H1 (cell line): ENCODE results near the gene CDC42SE2. TPM values are rescaled to one million over a fixed set of nuclear protein-coding genes. Genes with fewer than 3 reads are reported as not detected.

Experiments used
- CTCF ChIA-PET: fragments of 300-600 bp; sonication (Branson Sonifier 250); formaldehyde crosslinking; loops from one replicate; lab custom pipeline; 2021; ENCODE audit not compliant: partially characterized antibody; lab: Charles Lee
- POLR2A ChIA-PET: fragments of 300-600 bp; sonication (Branson Sonifier 250); formaldehyde crosslinking; loops from one replicate; lab custom pipeline; 2021; ENCODE audit warnings: inconsistent platforms; ENCODE audit not compliant: partially characterized antibody; lab: Charles Lee
- DNase-seq, 2 experiments: peaks; one replicate each; pipeline versions ENCODE4 v3.0.0 to v3.0.0-alpha.2; 2010 to 2022; ENCODE audit warnings: low spot score in 2 of 2, low read depth in 1 of 2, mixed read lengths in 1 of 2
- FAIRE-seq: peaks from 2 replicates; lab custom pipeline; 2011; peaks lifted over from hg19 to GRCh38; lab: Jason Lieb, UNC
- H2AFZ ChIP-seq: 2 replicates; pipeline ENCODE4 v1.8.1; 2012; ENCODE audit warnings: low read length, inconsistent platforms
- H2AK5ac ChIP-seq: 2 replicates; pipeline ENCODE4 v1.6.1; 2013; ENCODE audit warnings: low read depth, low read length
- H2BK120ac ChIP-seq: replicated peaks from 2 replicates; pipeline ENCODE3; 2013; ENCODE audit warnings: low read depth, low read length, inconsistent platforms
- H2BK12ac ChIP-seq: 2 replicates; pipeline ENCODE4 v1.6.1; 2013; ENCODE audit warnings: low read depth, low read length
- H2BK15ac ChIP-seq: 2 replicates; pipeline ENCODE4 v1.6.1; 2013; ENCODE audit warnings: low read length
- H2BK20ac ChIP-seq: 2 replicates; pipeline ENCODE4 v1.6.1; 2013; ENCODE audit warnings: low read length
- H2BK5ac ChIP-seq: 2 replicates; pipeline ENCODE4 v1.6.1; 2013; ENCODE audit warnings: low read depth, low read length
- H3K14ac ChIP-seq: 2 replicates; pipeline ENCODE4 v1.6.1; 2013; ENCODE audit warnings: inconsistent platforms; ENCODE audit not compliant: insufficient read length
- H3K18ac ChIP-seq: 2 replicates; pipeline ENCODE4 v1.6.1; 2013; ENCODE audit warnings: low read length; ENCODE audit errors: extremely low read depth
- H3K23ac ChIP-seq: 2 replicates; pipeline ENCODE4 v1.6.1; 2013; ENCODE audit warnings: inconsistent platforms; ENCODE audit not compliant: insufficient read length
- H3K23me2 ChIP-seq: 2 replicates; pipeline ENCODE4 v1.6.1; 2013; ENCODE audit warnings: low read depth, low read length
- H3K27ac ChIP-seq: 2 replicates; pipeline ENCODE4 v1.6.1; 2011; ENCODE audit warnings: low read depth, low read length, inconsistent platforms
- H3K27me3 ChIP-seq, 4 experiments: replicated peaks in 1 of 4; 1 replicate in 1 of 4; 2 replicates in 3 of 4; pipeline versions ENCODE4 v1.6.1 to v1.8.1; 2011 to 2013; ENCODE audit warnings: low read length in 3 of 4, mild to moderate bottlenecking in 3 of 4, inconsistent platforms in 2 of 4, mixed read lengths in 2 of 4, moderate library complexity in 1 of 4; ENCODE audit not compliant: control insufficient read depth in 3 of 4, insufficient read depth in 3 of 4; ENCODE audit errors: extremely low read depth in 1 of 4
- H3K36me3 ChIP-seq, 4 experiments: 2 replicates each; pipeline versions ENCODE4 v1.6.1 to v1.8.1; 2011 to 2013; ENCODE audit warnings: mild to moderate bottlenecking in 4 of 4, low read length in 3 of 4, moderate library complexity in 2 of 4, control low read depth in 1 of 4, inconsistent platforms in 1 of 4; ENCODE audit not compliant: insufficient read depth in 4 of 4, control insufficient read depth in 2 of 4
- H3K4ac ChIP-seq: replicated peaks from 2 replicates; pipeline ENCODE3; 2013; ENCODE audit warnings: low read length, low read depth, mixed read lengths, inconsistent platforms; ENCODE audit not compliant: insufficient read length
- H3K4me1 ChIP-seq, 4 experiments: replicated peaks in 1 of 4; 1 replicate in 1 of 4; 2 replicates in 3 of 4; pipeline versions ENCODE4 v1.6.1 to v1.8.1; 2011 to 2013; ENCODE audit warnings: low read length in 3 of 4, inconsistent platforms in 2 of 4, mixed read lengths in 1 of 4; ENCODE audit not compliant: insufficient read depth in 4 of 4, control insufficient read depth in 3 of 4
- H3K4me2 ChIP-seq, 2 experiments: 2 replicates each; pipeline versions ENCODE4 v1.6.1 to v1.8.1; 2011 to 2013; ENCODE audit warnings: low read depth in 2 of 2, low read length in 2 of 2, control low read depth in 1 of 2, inconsistent platforms in 1 of 2, mild to moderate bottlenecking in 1 of 2; ENCODE audit not compliant: insufficient read depth in 1 of 2
- H3K4me3 ChIP-seq, 4 experiments: fragments of 200-600, 300-600 bp in 1 of 4; sonication (generic), shearing (Covaris generic), sonication (Bioruptor Twin) in 1 of 4; 2 replicates each; pipeline versions ENCODE4 v1.5.1 to v1.8.1; 2011 to 2016; ENCODE audit warnings: low read length in 4 of 4, low read depth in 3 of 4, control low read depth in 2 of 4, inconsistent platforms in 2 of 4, mild to moderate bottlenecking in 2 of 4, mixed read lengths in 1 of 4, moderate library complexity in 1 of 4; ENCODE audit not compliant: insufficient read depth in 2 of 4; ENCODE audit errors: extremely low read depth in 1 of 4
- H3K56ac ChIP-seq: replicated peaks from 2 replicates; pipeline ENCODE3; 2013; ENCODE audit warnings: low read depth, mild to moderate bottlenecking, mixed read lengths, low read length, inconsistent platforms; ENCODE audit not compliant: insufficient read length
- H3K79me1 ChIP-seq: 2 replicates; pipeline ENCODE4 v1.6.1; 2013; ENCODE audit warnings: low read depth, low read length, control low read depth
- H3K79me2 ChIP-seq, 2 experiments: 2 replicates each; pipeline versions ENCODE4 v1.6.1 to v1.8.1; 2012 to 2013; ENCODE audit warnings: low read length in 2 of 2, mild to moderate bottlenecking in 2 of 2, inconsistent platforms in 1 of 2; ENCODE audit not compliant: insufficient read depth in 2 of 2, control insufficient read depth in 1 of 2
- H3K9ac ChIP-seq, 4 experiments: replicated peaks in 1 of 4; 1 replicate in 1 of 4; 2 replicates in 3 of 4; pipeline versions ENCODE4 v1.6.1 to v1.8.1; 2011 to 2013; ENCODE audit warnings: low read depth in 3 of 4, low read length in 3 of 4, control low read depth in 2 of 4, mild to moderate bottlenecking in 2 of 4, moderate library complexity in 2 of 4, inconsistent platforms in 1 of 4; ENCODE audit errors: extremely low read depth in 1 of 4
- H3K9me3 ChIP-seq, 2 experiments: 2 replicates each; pipeline versions ENCODE4 v1.6.1 to v1.8.1; 2012 to 2013; ENCODE audit warnings: mild to moderate bottlenecking in 2 of 2, moderate library complexity in 2 of 2, control low read depth in 1 of 2, inconsistent platforms in 1 of 2, low read depth in 1 of 2, low read length in 1 of 2, mixed read lengths in 1 of 2; ENCODE audit not compliant: insufficient read depth in 2 of 2
- H4K20me1 ChIP-seq, 2 experiments: replicated peaks in 1 of 2; 2 replicates each; pipeline versions ENCODE3 to v1.8.1; 2011 to 2013; ENCODE audit warnings: inconsistent platforms in 2 of 2, low read length in 2 of 2, mild to moderate bottlenecking in 1 of 2; ENCODE audit not compliant: insufficient read depth in 2 of 2, control insufficient read depth in 1 of 2
- H4K5ac ChIP-seq: 2 replicates; pipeline ENCODE4 v1.6.1; 2013; ENCODE audit warnings: low read length, low read depth, mixed read lengths, inconsistent platforms; ENCODE audit not compliant: insufficient read length
- H4K8ac ChIP-seq: 2 replicates; pipeline ENCODE4 v1.8.0; 2013; ENCODE audit warnings: mild to moderate bottlenecking, moderate library complexity, low read length, inconsistent platforms; ENCODE audit not compliant: insufficient read depth; ENCODE audit errors: extremely low read depth
- H4K91ac ChIP-seq: replicated peaks from 2 replicates; pipeline ENCODE3; 2013; ENCODE audit warnings: low read length, mixed read lengths, inconsistent platforms; ENCODE audit not compliant: insufficient read length
- CEBPB ChIP-seq: IDR thresholded peaks from 2 replicates; pipeline ENCODE4 v1.6.1; 2012; ENCODE audit warnings: low read depth, low read length
- CTBP2 ChIP-seq: IDR thresholded peaks from 2 replicates; pipeline ENCODE4 v1.7.0; 2011; ENCODE audit warnings: borderline replicate concordance, mild to moderate bottlenecking, moderate library complexity, mixed read lengths, low read length; ENCODE audit not compliant: insufficient read depth, insufficient read length
- GTF2F1 ChIP-seq: IDR thresholded peaks from 2 replicates; pipeline ENCODE4 v1.6.1; 2012; ENCODE audit warnings: low read depth, low read length, improper control_type of control experiment, borderline replicate concordance
- JUN ChIP-seq: IDR thresholded peaks from 2 replicates; pipeline ENCODE4 v1.6.1; 2011; ENCODE audit warnings: low read depth, mild to moderate bottlenecking, improper control_type of control experiment, low read length
- MAFK ChIP-seq: IDR thresholded peaks from 2 replicates; pipeline ENCODE4 v1.6.1; 2012; ENCODE audit warnings: low read depth, mild to moderate bottlenecking, improper control_type of control experiment, low read length
- NRF1 ChIP-seq: IDR thresholded peaks from 2 replicates; pipeline ENCODE4 v1.6.1; 2011; ENCODE audit warnings: mild to moderate bottlenecking, low read depth, low read length, improper control_type of control experiment
- POLR2AphosphoS5 ChIP-seq: IDR thresholded peaks from 2 replicates; pipeline ENCODE4 v1.6.1; 2011; ENCODE audit warnings: low read depth, low read length
- RBBP5 ChIP-seq: IDR thresholded peaks from 2 replicates; pipeline ENCODE4 v1.7.1; 2012; ENCODE audit warnings: low read depth, mild to moderate bottlenecking, inconsistent platforms, low read length, moderate library complexity, borderline replicate concordance
- RXRA ChIP-seq: IDR thresholded peaks from 2 replicates; pipeline ENCODE4 v1.6.1; 2011; ENCODE audit warnings: low read depth, mild to moderate bottlenecking, low read length, moderate library complexity; ENCODE audit not compliant: insufficient read depth
- TCF12 ChIP-seq: IDR thresholded peaks from 2 replicates; pipeline ENCODE4 v1.6.1; 2011; ENCODE audit warnings: low read depth, mild to moderate bottlenecking, low read length
- WGBS, 2 experiments: shearing (Covaris generic) in 1 of 2; methylation state at CpG; one replicate each; pipeline versions ENCODE4 v1.1.6 to v1.1.7; 2013 to 2015; ENCODE audit warnings: low lambda C conversion rate in 2 of 2, mixed read lengths in 2 of 2, inconsistent platforms in 1 of 2, low coverage in 1 of 2, missing lambda C conversion rate in 1 of 2; ENCODE audit not compliant: insufficient replicate concordance in 2 of 2, insufficient coverage in 1 of 2, insufficient read length in 1 of 2; ENCODE audit errors: extremely low coverage in 1 of 2, missing lambda C conversion rate in 1 of 2; 5-methylcytosine and 5-hydroxymethylcytosine counted together
- polyA plus RNA-seq, 7 experiments: library from polyadenylated mRNA; depleted of rRNA in 3 of 7; stranded (reverse) in 5 of 7; unstranded in 2 of 7; fragments of >200 nt in 5 of 7; fragments of 200-250 nt in 2 of 7; gene quantifications; 1 replicate in 5 of 7; 2 replicates in 1 of 7; 4 replicates in 1 of 7; pipeline versions ENCODE4 v1.2.1 to v1.2.3, GENCODE V29; 2011 to 2013; ENCODE audit warnings: missing spikeins in 2 of 7, mixed read lengths in 2 of 7
- total RNA-seq: library from RNA; stranded (reverse); fragmentation: NEBNext Ultra II Directional; extraction: Animal tissue kit (Norgen Biotek cat#: 25700); gene quantifications from 2 replicates; pipeline ENCODE4 v1.2.1, GENCODE V29; 2021
- TF ChIP-seq, protein P1 (sequence below): IDR thresholded peaks from 2 replicates; pipeline ENCODE4 v1.6.1; 2011; ENCODE audit warnings: low read depth, mild to moderate bottlenecking, low read length; ENCODE audit not compliant: insufficient read depth

The CDC42SE2 gene
- total and polyA plus RNA-seq, 2 of the 8 experiments (the other 6 are each of a cell fraction or from before 2014, with no cell fraction given) = 16.7 to 30.8 TPM

DNA sequence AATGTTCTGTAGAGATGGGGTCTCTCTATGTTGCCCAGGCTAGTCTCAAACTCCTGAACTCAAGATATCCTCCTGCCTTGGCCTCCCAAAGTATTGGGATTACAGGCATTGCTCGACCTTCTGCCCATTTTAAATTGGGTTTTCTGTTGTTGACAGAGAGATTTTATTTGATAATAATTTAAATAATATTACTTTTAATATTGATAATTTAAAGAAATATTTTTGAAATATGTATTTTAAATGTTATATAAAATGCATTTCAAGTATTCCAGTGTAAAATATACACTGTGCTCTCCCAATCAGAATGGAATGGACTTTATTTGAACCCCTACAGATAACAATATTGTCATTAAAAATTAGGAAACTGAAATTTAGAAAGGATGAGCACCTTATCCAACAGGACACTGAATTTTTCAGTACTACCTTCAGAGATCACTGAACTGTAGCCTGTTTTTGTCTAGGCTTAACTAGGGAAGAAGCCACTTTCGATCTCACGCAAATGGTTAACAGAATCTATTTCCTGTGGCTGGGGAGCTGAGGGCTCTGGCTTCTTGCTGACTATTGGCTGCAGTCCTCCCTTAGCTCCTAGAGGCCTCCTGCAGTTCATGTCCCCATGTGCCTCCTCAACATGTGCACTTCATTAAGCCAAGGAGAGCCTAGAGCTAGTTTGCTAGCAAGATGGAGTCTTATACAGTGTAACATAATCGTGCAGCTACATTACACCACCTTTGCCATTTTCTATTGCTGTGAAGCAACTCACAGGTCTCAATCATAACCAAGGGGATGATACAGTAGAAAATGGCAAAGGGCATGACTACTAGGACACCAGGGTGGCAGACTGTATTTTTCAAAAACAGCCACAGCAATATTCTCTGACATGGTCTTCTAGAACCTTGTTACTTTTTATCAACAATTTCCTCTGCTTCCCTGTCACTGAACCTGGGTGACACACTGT lies 150.0 kb downstream of the CDC42SE2 start:
- Histone ChIP-seq H3K18ac (no peak overlapping the region), H4K8ac (no peak overlapping the region), H4K5ac (no peak overlapping the region), H2BK5ac (no peak overlapping the region), H2BK120ac (no peak overlapping the region), H3K4ac (no peak overlapping the region), H3K4me2 (no peak overlapping the region), H2AK5ac (no peak overlapping the region), H3K79me1 (no peaks in the 10 kb centered on the region; the same call in 1 of the 2 replicates), H2BK15ac (no peak overlapping the region), H3K79me2 (no peaks in the 10 kb centered on the region), H3K4me3 (no peak overlapping the region), H3K14ac (no peak overlapping the region), H3K56ac (no peak overlapping the region), H4K20me1 (no peaks in the 10 kb centered on the region), H3K4me1 (no peaks in the 10 kb centered on the region), H3K36me3 (peaks cover 0 to 3% (median 0%) of the 10 kb centered on the region in 4 experiments; a peak in 1 of 8 replicates), H3K23ac (no peak overlapping the region), H3K27me3 (no peaks in the 10 kb centered on the region), H3K23me2 (no peaks in the 10 kb centered on the region), H3K9ac (no peak overlapping the region), H3K27ac (no peak overlapping the region), H4K91ac (no peak overlapping the region), H3K9me3 (no peaks in the 10 kb centered on the region), H2AFZ (no peak overlapping the region), H2BK20ac (no peak overlapping the region), H2BK12ac (no peak overlapping the region)
- ChIA-PET CTCF (interaction anchor here (1.0 to 1.5 kb wide), 2 partner anchors 9 to 28 kb away, joined by 4 read pairs; no protein-coding TSS in a partner anchor), POLR2A (interaction anchor here (0.5 to 1.3 kb wide), 2 partner anchors 8 to 251 kb away, joined by 3 read pairs; no protein-coding TSS in a partner anchor)
- no peak for DNase-seq
- 94% methylated on average over 4 of the region's 4 CpGs; no CpG with 5 or more reads in 1 of the 2 experiments for WGBS, 2 experiments
- no peak for FAIRE-seq
- no peak for TF ChIP-seq GTF2F1
- no peak for TF ChIP-seq CEBPB
- no peak for TF ChIP-seq CTBP2
- no peak for TF ChIP-seq TCF12
- no peak for TF ChIP-seq RBBP5
- TF ChIP-seq POLR2AphosphoS5 = no peak
- no peak for TF ChIP-seq NRF1
- no peak for TF ChIP-seq RXRA
- TF ChIP-seq MAFK = no peak
- TF ChIP-seq JUN = no peak
- TF ChIP-seq, protein P1, sequence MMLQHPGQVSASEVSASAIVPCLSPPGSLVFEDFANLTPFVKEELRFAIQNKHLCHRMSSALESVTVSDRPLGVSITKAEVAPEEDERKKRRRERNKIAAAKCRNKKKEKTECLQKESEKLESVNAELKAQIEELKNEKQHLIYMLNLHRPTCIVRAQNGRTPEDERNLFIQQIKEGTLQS = no peak
